Measurements from ENCODE around the gene NTRK1. TPM values are rescaled to one million over a fixed set of nuclear protein-coding genes. Genes with fewer than 3 reads are reported as not detected.
A peak's percentile ranks its signal among the peaks of the same experiment; 100 is the strongest.

Gene NTRK1
- polyA plus RNA-seq, 6 donors from 2014 or later: not detected

GRCh38 chr1:156881663-156882062, 21.0 kb downstream of the NTRK1 start:
- DNase-seq: no peak
- Mint-ChIP-seq H3K4me3 (no peak overlapping the region), H3K4me1 (no peaks in the 10 kb centered on the region), H3K36me3 (no peaks in the 10 kb centered on the region), H3K27ac (no peak overlapping the region), H3K9me3 (no peaks in the 10 kb centered on the region), H3K27me3 (peaks cover 39 to 89% (median 78%) of the 10 kb centered on the region in 3 donors)
- ATAC-seq (ENCODE audit: low read depth in 2 of 2): no peak

- peak overlapping the region in 1 of 6 donors; percentile 23 for H3K27ac Mint-ChIP-seq
- no peak overlapping the region for H3K4me3 Mint-ChIP-seq
- peaks cover 38 to 93% (median 85%) of the 10 kb centered on the region in 3 donors for H3K27me3 Mint-ChIP-seq
- no peaks in the 10 kb centered on the region for H3K36me3 Mint-ChIP-seq
- DNase-seq (no peak), ATAC-seq (ENCODE audit: low read depth in 2 of 2) (no peak)
- no peaks in the 10 kb centered on the region for H3K4me1 Mint-ChIP-seq
- no peaks in the 10 kb centered on the region for H3K9me3 Mint-ChIP-seq
Observed at GRCh38 chr1:156882543-156882942, 21.9 kb downstream of the NTRK1 start.

GRCh38 chr1:156883919-156884318, 23.3 kb downstream of the NTRK1 start:
- ATAC-seq (ENCODE audit: low read depth in 2 of 2) (no peak), DNase-seq (no peak)
- H3K4me3 Mint-ChIP-seq: peak overlapping the region in 1 of 8 donors; percentile 29
- H3K27ac Mint-ChIP-seq: peak overlapping the region in 1 of 6 donors; percentile 58
- H3K9me3 Mint-ChIP-seq: no peaks in the 10 kb centered on the region
- H3K27me3 Mint-ChIP-seq: peaks cover 35 to 93% (median 86%) of the 10 kb centered on the region in 3 donors
- H3K4me1 Mint-ChIP-seq: no peaks in the 10 kb centered on the region
- peaks cover 0 to 5% of the 10 kb centered on the region in 2 donors for H3K36me3 Mint-ChIP-seq

GRCh38 chr1:156884560-156885184, 24.0 kb downstream of the NTRK1 start:
- peaks cover 0 to 8% of the 10 kb centered on the region in 2 donors for H3K36me3 Mint-ChIP-seq
- H3K4me1 Mint-ChIP-seq: no peaks in the 10 kb centered on the region
- peak overlapping the region in 1 of 6 donors; percentile 79 for H3K27ac Mint-ChIP-seq
- no peak overlapping the region for H3K4me3 Mint-ChIP-seq
- peaks cover 40 to 93% (median 88%) of the 10 kb centered on the region in 3 donors for H3K27me3 Mint-ChIP-seq
- no peaks in the 10 kb centered on the region for H3K9me3 Mint-ChIP-seq
- DNase-seq: no peak
- no peak for ATAC-seq (ENCODE audit: low read depth in 2 of 2)

GRCh38 chr1:156885314-156885713, 24.6 kb downstream of the NTRK1 start:
- no peak for ATAC-seq (ENCODE audit: low read depth in 2 of 2)
- Mint-ChIP-seq H3K9me3 (no peaks in the 10 kb centered on the region), H3K4me3 (no peak overlapping the region), H3K27ac (no peak overlapping the region), H3K36me3 (peaks cover 0 to 8% of the 10 kb centered on the region in 2 donors), H3K4me1 (peaks cover 0 to 3% (median 3%) of the 10 kb centered on the region in 3 donors), H3K27me3 (peaks cover 44 to 94% (median 88%) of the 10 kb centered on the region in 3 donors)
- DNase-seq: no peak

DNA sequence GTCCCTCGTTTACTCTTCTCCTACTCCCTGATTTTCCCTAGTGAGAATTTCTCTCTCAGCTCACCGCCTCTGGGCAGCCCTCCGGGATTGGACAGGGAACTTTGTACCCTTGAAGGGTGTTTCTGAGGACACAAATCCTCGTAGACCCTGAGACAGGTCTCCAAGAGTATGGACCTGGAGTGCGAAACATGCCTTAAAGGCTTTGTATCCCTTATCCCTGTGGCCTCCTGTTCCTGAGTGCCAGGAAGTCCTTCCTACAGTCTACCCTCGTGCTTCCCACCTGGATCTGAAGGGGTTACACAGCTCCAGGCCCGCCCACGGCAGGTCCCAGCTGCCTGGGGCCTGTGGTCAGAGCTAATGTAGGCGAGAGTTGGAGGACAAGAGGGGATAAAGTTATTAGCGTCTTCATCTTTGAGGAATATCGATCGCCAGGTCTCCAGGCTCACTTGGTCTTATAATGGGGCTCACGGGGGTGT, 25.3 kb downstream of the NTRK1 start:
- Mint-ChIP-seq H3K27ac (peak overlapping the region in 1 of 6 donors; percentile 20), H3K9me3 (no peaks in the 10 kb centered on the region), H3K27me3 (peaks cover 47 to 94% (median 92%) of the 10 kb centered on the region in 3 donors), H3K36me3 (peaks cover 0 to 8% of the 10 kb centered on the region in 2 donors), H3K4me1 (peaks cover 0 to 5% (median 4%) of the 10 kb centered on the region in 3 donors), H3K4me3 (peak overlapping the region in 1 of 8 donors; percentile 70)
- ATAC-seq (ENCODE audit: low read depth in 2 of 2): no peak
- DNase-seq: no peak

GRCh38 chr1:156886583-156887281, 26.1 kb downstream of the NTRK1 start:
- Mint-ChIP-seq H3K27ac (no peak overlapping the region), H3K4me1 (peaks cover 2 to 7% (median 4%) of the 10 kb centered on the region in 3 donors), H3K36me3 (peaks cover 0 to 8% of the 10 kb centered on the region in 2 donors), H3K4me3 (no peak overlapping the region), H3K9me3 (no peaks in the 10 kb centered on the region), H3K27me3 (peaks cover 51 to 97% (median 95%) of the 10 kb centered on the region in 3 donors)
- no peak for ATAC-seq (ENCODE audit: low read depth in 2 of 2)
- no peak for DNase-seq

GRCh38 chr1:156887317-156887716, 26.7 kb downstream of the NTRK1 start:
- Mint-ChIP-seq H3K9me3 (no peaks in the 10 kb centered on the region), H3K4me3 (no peak overlapping the region), H3K27ac (peak overlapping the region in 1 of 6 donors; percentile 20), H3K36me3 (peaks cover 0 to 8% of the 10 kb centered on the region in 2 donors), H3K4me1 (peaks cover 4 to 13% (median 8%) of the 10 kb centered on the region in 3 donors), H3K27me3 (peaks cover 52 to 97% (median 91%) of the 10 kb centered on the region in 3 donors)
- no peak for DNase-seq
- ATAC-seq (ENCODE audit: low read depth in 2 of 2): no peak

- no peak overlapping the region for H3K4me3 Mint-ChIP-seq
- ATAC-seq (ENCODE audit: low read depth in 2 of 2) (no peak), DNase-seq (no peak)
- H3K27me3 Mint-ChIP-seq: peaks cover 55 to 97% (median 87%) of the 10 kb centered on the region in 3 donors
- no peaks in the 10 kb centered on the region for H3K9me3 Mint-ChIP-seq
- H3K27ac Mint-ChIP-seq: no peak overlapping the region
- H3K36me3 Mint-ChIP-seq: peaks cover 0 to 8% of the 10 kb centered on the region in 2 donors
- peaks cover 4 to 14% (median 11%) of the 10 kb centered on the region in 3 donors for H3K4me1 Mint-ChIP-seq
Observed at GRCh38 chr1:156887734-156888133, 27.1 kb downstream of the NTRK1 start.

- no peaks in the 10 kb centered on the region for H3K9me3 Mint-ChIP-seq
- H3K27ac Mint-ChIP-seq: no peak overlapping the region
- peaks cover 0 to 8% of the 10 kb centered on the region in 2 donors for H3K36me3 Mint-ChIP-seq
- peaks cover 4 to 19% (median 14%) of the 10 kb centered on the region in 3 donors for H3K4me1 Mint-ChIP-seq
- peaks cover 60 to 93% (median 75%) of the 10 kb centered on the region in 3 donors for H3K27me3 Mint-ChIP-seq
- ATAC-seq (ENCODE audit: low read depth in 2 of 2): no peak
- peak overlapping the region in 1 of 8 donors; percentile 6 for H3K4me3 Mint-ChIP-seq
- DNase-seq: no peak
Observed at GRCh38 chr1:156889802-156890580, 29.3 kb downstream of the NTRK1 start.

DNA sequence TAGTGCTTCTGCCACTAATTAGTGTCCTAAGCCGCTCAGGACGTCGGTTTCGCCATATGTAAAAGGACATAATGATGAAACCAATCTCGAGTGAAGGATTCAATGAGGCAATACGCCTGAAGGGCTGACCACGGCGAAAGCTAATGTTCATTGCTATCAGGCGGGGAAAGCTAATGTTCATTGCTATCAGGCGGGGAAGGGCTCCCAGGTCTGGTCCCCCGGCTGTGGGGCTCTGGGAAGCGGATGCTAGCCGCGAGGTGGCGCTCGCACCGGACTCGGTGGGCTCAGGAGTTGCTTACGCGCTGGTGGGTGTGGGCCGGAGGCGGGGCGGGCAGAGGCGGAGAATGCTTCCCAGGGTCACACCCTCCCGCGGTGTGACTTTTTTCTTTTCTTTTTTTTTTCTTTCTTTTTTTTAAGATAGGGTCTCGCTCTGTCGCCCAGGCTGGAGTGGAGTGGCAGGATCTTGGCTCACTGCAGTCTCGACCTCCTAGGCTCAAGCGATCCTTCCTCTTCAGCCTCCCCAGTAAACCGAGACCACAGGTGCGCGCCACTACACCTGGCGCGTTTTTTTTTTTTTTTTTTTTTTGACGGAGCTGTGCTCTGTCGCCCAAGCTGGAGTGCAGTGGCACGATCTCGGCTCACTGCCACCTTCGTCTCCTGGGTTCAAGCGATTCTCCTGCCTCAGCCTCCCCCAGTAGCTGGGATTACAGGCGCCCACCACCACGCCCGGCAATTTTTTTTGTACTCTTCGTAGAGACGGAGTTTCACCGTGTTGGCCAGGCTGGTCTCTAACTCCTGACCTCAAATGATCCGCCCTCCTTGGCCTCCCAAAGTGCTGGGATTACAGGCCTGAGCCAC, 31.8 kb downstream of the NTRK1 start:
- peak overlapping the region in 1 of 6 donors; percentile 21 for H3K27ac Mint-ChIP-seq
- H3K36me3 Mint-ChIP-seq: peaks cover 0 to 8% of the 10 kb centered on the region in 2 donors
- peaks cover 4 to 20% (median 14%) of the 10 kb centered on the region in 3 donors for H3K4me1 Mint-ChIP-seq
- DNase-seq (peak; percentile 57), ATAC-seq (ENCODE audit: low read depth in 2 of 2) (peak; percentile 91 to 92)
- H3K27me3 Mint-ChIP-seq: peaks cover 56 to 92% (median 79%) of the 10 kb centered on the region in 3 donors
- no peaks in the 10 kb centered on the region for H3K9me3 Mint-ChIP-seq
- H3K4me3 Mint-ChIP-seq: peak overlapping the region; percentile 30 to 79 (median 68)

Data from naive B cell (primary cell).